ENCODE measurements around the gene WDR7. TPM values are rescaled to one million over a fixed set of nuclear protein-coding genes. Genes with fewer than 3 reads are reported as not detected.
A peak's percentile ranks its signal among the peaks of the same experiment; 100 is the strongest.

Gene WDR7
- total and polyA plus RNA-seq, 9 of the 15 experiments (the other 6 are each of a cell fraction or from before 2014, with no cell fraction given), result 1.4 to 9.4 (median 5.3) TPM

GRCh38 chr18:56638232-56639103 is 12.7 kb upstream of the WDR7 start, which contains the start of gene TXNL1 (continued):
- TF ChIP-seq RAD51 (IDR thresholded peaks at IDR 0.05; ENCODE audit: borderline replicate concordance, low read depth) (peak; percentile 88), ZNF707 (CRISPR knock-in tag; conservative IDR thresholded peaks at IDR 0.05) (no peak), CBX2 (IDR thresholded peaks at IDR 0.05; ENCODE audit: insufficient read depth, low read length, poor library complexity, severe bottlenecking) (no peak), NKRF (IDR thresholded peaks at IDR 0.05; ENCODE audit: borderline replicate concordance) (0 out of 2 replicates have a peak, but pooled peaks have one; percentile 46), NBN (IDR thresholded peaks at IDR 0.05; ENCODE audit: low read depth) (0 out of 2 replicates have a peak, but pooled peaks have one; percentile 40), MAFG (tag; conservative IDR thresholded peaks at IDR 0.05) (no peak; the same call in 1 of the 2 replicates), KAT8 (IDR thresholded peaks at IDR 0.05; ENCODE audit: low read depth) (no peak), PTBP1 (IDR thresholded peaks at IDR 0.05; ENCODE audit: low read depth, low read length) (no peak), USF1 (CRISPR knock-in tag; IDR thresholded peaks at IDR 0.05) (peak; percentile 95), MTA1 (IDR thresholded peaks at IDR 0.05; ENCODE audit: borderline replicate concordance) (no peak), DACH1 (IDR thresholded peaks at IDR 0.05; ENCODE audit: partially characterized antibody) (no peak), HDAC2 (IDR thresholded peaks at IDR 0.05) (peak; percentile 17; the same call in 1 of the 2 replicates), KDM4B (IDR thresholded peaks at IDR 0.05; ENCODE audit: borderline replicate concordance in 2 of 2, low read depth in 1 of 2) (0 out of 4 replicates have a peak, but pooled peaks of 1 of the 2 experiments have one; percentile 46), NR2C2 (CRISPR knock-in tag; IDR thresholded peaks at IDR 0.05) (no peak), NR2C2 (tag; IDR thresholded peaks at IDR 0.05) (no peak), CHD2 (IDR thresholded peaks at IDR 0.05; ENCODE audit: low read depth, low read length) (peak; percentile 91), ERF (CRISPR knock-in tag; IDR thresholded peaks at IDR 0.05) (no peak), TRIM25 (IDR thresholded peaks at IDR 0.05; ENCODE audit: borderline replicate concordance) (no peak), HNRNPK (IDR thresholded peaks at IDR 0.05; ENCODE audit: low read depth, low read length, poor library complexity, severe bottlenecking) (no peak), ZBTB9 (CRISPR knock-in tag; IDR thresholded peaks at IDR 0.05) (no peak)
- TF ChIP-seq, protein P1, sequence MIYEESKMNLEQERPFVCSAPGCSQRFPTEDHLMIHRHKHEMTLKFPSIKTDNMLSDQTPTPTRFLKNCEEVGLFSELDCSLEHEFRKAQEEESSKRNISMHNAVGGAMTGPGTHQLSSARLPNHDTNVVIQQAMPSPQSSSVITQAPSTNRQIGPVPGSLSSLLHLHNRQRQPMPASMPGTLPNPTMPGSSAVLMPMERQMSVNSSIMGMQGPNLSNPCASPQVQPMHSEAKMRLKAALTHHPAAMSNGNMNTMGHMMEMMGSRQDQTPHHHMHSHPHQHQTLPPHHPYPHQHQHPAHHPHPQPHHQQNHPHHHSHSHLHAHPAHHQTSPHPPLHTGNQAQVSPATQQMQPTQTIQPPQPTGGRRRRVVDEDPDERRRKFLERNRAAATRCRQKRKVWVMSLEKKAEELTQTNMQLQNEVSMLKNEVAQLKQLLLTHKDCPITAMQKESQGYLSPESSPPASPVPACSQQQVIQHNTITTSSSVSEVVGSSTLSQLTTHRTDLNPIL (CRISPR knock-in tag; IDR thresholded peaks at IDR 0.05), result no peak

Measured in K562 (cell line).